Measurements from ENCODE around the gene ITPK1. TPM values are rescaled to one million over a fixed set of nuclear protein-coding genes. Genes with fewer than 3 reads are reported as not detected.
"Not testable (repeated sequence)": the region's sequence is repeated elsewhere in the genome, so short reads cannot be mapped to it uniquely, and the experiment has no call there.

The ITPK1 gene
- total RNA-seq, 1 experiment from 2014 or later, result 66.2 TPM

- H3K4me2 ChIP-seq (ENCODE audit: low read length), result no peak overlapping the region
- no peak overlapping the region for H3K27ac ChIP-seq (ENCODE audit: low read length)
- TF ChIP-seq EZH2 (IDR thresholded peaks at IDR 0.05; ENCODE audit: low read length, unreplicated experiment), result no peak
- TF ChIP-seq EZH2phosphoT487 (IDR thresholded peaks at IDR 0.05; ENCODE audit: borderline replicate concordance, low read length), result no peak
- TF ChIP-seq CTCF (conservative IDR thresholded peaks at IDR 0.05; ENCODE audit: low read depth, low read length), result peak; percentile 55
- H3K9ac ChIP-seq (ENCODE audit: low read length), result no peak overlapping the region
- H3K27me3 ChIP-seq (ENCODE audit: low read length), result no peaks in the 10 kb centered on the region
- BruUV-seq (replicated peaks), result no TSS peak
- H3K79me2 ChIP-seq (ENCODE audit: low read length), result no peaks in the 10 kb centered on the region
- no peak overlapping the region for H3K4me3 ChIP-seq (ENCODE audit: low read length)
- no peak overlapping the region for H2AFZ ChIP-seq (ENCODE audit: low read length)
- no peaks in the 10 kb centered on the region for H3K9me2 ChIP-seq (replicated peaks; ENCODE audit: low read length)
- POLR2A ChIA-PET (ENCODE audit: unreplicated experiment), result no interaction called here
- peak; percentile 76 for ATAC-seq
- intact Hi-C loops (cut with micrococcal nuclease), result no loop called here
- peak; percentile 43 for DNase-seq
- no peaks in the 10 kb centered on the region for H3K4me1 ChIP-seq (ENCODE audit: insufficient read depth, low read length)
- no peaks in the 10 kb centered on the region for H3K9me3 ChIP-seq (ENCODE audit: low read length)
- CTCF ChIA-PET, result interaction anchor here (0.5 to 1.9 kb wide), 6 partner anchors 19 to 253 kb away, joined by 3 to 15 read pairs (median 5); no protein-coding TSS in a partner anchor
- H4K20me1 ChIP-seq (ENCODE audit: low read length), result no peaks in the 10 kb centered on the region
- no peaks in the 10 kb centered on the region for H3K36me3 ChIP-seq (ENCODE audit: low read depth, low read length)
- H3F3A ChIP-seq (ENCODE audit: low read length, unreplicated experiment), result no peaks in the 10 kb centered on the region
These were observed 16.8 kb upstream of the ITPK1 start for GRCh38 chr14:93132472-93133065.

DNA sequence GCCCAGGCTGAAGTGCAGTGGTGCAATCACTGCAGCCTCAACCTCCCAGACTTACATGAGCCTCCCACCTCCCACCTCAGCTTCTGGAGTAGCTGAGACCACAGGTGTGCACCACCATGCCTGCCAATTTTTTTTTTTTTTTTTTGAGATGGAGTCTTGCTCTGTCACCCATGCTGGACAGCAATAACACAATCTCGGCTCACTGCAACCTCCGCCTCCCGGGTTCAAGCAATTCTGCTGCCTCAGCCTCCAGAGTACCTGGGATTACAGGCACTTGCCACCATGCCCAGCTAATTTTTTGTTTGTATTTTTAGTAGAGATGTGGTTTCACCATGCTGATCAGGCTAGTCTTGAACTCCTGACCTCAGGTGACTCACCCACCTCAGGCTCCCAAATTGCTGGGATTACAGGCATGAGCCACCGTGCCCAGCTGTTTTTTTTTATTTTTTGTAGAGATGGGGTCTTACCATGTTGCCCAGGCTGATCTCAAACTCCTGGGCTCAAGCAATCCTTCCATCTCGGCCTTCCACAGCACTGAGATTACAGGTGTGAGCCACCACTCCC lies 15.6 kb upstream of the ITPK1 start:
- H3K4me2 ChIP-seq (ENCODE audit: low read length); H3K4me1 ChIP-seq (ENCODE audit: insufficient read depth, low read length); BruUV-seq (replicated peaks); H4K20me1 ChIP-seq (ENCODE audit: low read length); H3K4me3 ChIP-seq (ENCODE audit: low read length); H3K9me2 ChIP-seq (replicated peaks; ENCODE audit: low read length); H3F3A ChIP-seq (ENCODE audit: low read length, unreplicated experiment); H3K9ac ChIP-seq (ENCODE audit: low read length); H3K27ac ChIP-seq (ENCODE audit: low read length); H3K36me3 ChIP-seq (ENCODE audit: low read depth, low read length); H2AFZ ChIP-seq (ENCODE audit: low read length); intact Hi-C loops (cut with micrococcal nuclease); H3K27me3 ChIP-seq (ENCODE audit: low read length); H3K9me3 ChIP-seq (ENCODE audit: low read length); ATAC-seq; H3K79me2 ChIP-seq (ENCODE audit: low read length): not testable (repeated sequence)
- POLR2A ChIA-PET (ENCODE audit: unreplicated experiment), result interaction anchor here (0.7 kb wide), 1 partner anchor 91 kb away, joined by 3 read pairs; no protein-coding TSS in a partner anchor
- CTCF ChIA-PET, result interaction anchor here (1.1 to 1.9 kb wide), 2 partner anchors 18 to 179 kb away, joined by 3 to 6 read pairs; no protein-coding TSS in a partner anchor
- DNase-seq, result peak; percentile 39

GRCh38 chr14:93128725-93129459 lies 13.2 kb upstream of the ITPK1 start:
- Histone ChIP-seq H3K4me3 (ENCODE audit: low read length) (no peak overlapping the region), H3K4me2 (ENCODE audit: low read length) (no peak overlapping the region), H3K4me1 (ENCODE audit: insufficient read depth, low read length) (no peaks in the 10 kb centered on the region), H3K27me3 (ENCODE audit: low read length) (no peaks in the 10 kb centered on the region), H3F3A (ENCODE audit: low read length, unreplicated experiment) (no peaks in the 10 kb centered on the region), H3K27ac (ENCODE audit: low read length) (no peak overlapping the region), H3K79me2 (ENCODE audit: low read length) (no peaks in the 10 kb centered on the region), H2AFZ (ENCODE audit: low read length) (no peak overlapping the region), H3K9me3 (ENCODE audit: low read length) (no peaks in the 10 kb centered on the region), H3K9ac (ENCODE audit: low read length) (no peak overlapping the region), H3K9me2 (replicated peaks; ENCODE audit: low read length) (no peaks in the 10 kb centered on the region), H4K20me1 (ENCODE audit: low read length) (no peaks in the 10 kb centered on the region), H3K36me3 (ENCODE audit: low read depth, low read length) (no peaks in the 10 kb centered on the region)
- no peak for TF ChIP-seq CTCF (conservative IDR thresholded peaks at IDR 0.05; ENCODE audit: low read depth, low read length)
- TF ChIP-seq EZH2phosphoT487 (IDR thresholded peaks at IDR 0.05; ENCODE audit: borderline replicate concordance, low read length), result no peak
- no peak for TF ChIP-seq EZH2 (IDR thresholded peaks at IDR 0.05; ENCODE audit: low read length, unreplicated experiment)
- no peak for DNase-seq
- intact Hi-C loops (cut with micrococcal nuclease), result no loop called here
- BruUV-seq (replicated peaks), result no TSS peak
- ChIA-PET POLR2A (ENCODE audit: unreplicated experiment) (no interaction called here), CTCF (no interaction called here)
- no peak for ATAC-seq

Data from PC-3 (cell line).